ENCODE measurements around the gene ESYT3.
"Not testable (repeated sequence)": the region's sequence is repeated elsewhere in the genome, so short reads cannot be mapped to it uniquely, and the experiment has no call there.

DNA sequence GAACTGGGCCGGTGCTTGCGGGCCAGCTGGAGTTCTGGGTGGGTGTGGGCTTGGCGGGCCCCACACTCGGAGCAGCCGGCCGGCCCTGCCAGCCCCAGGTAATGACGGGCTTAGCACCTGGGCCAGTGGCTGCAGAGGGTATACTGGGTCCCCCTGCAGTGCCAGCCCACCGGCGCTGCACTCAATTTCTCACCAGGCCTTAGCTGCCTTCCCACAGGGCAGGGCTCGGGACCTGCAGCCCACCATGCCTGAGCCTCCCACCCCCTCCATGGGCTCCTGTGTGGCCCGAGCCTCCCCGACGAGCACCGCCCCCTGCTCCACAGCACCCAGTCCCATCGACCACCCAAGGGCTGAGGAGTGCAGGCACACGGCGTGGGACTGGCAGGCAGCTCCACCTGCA, 50.3 kb downstream of the ESYT3 start:
- TF ChIP-seq, protein P1, sequence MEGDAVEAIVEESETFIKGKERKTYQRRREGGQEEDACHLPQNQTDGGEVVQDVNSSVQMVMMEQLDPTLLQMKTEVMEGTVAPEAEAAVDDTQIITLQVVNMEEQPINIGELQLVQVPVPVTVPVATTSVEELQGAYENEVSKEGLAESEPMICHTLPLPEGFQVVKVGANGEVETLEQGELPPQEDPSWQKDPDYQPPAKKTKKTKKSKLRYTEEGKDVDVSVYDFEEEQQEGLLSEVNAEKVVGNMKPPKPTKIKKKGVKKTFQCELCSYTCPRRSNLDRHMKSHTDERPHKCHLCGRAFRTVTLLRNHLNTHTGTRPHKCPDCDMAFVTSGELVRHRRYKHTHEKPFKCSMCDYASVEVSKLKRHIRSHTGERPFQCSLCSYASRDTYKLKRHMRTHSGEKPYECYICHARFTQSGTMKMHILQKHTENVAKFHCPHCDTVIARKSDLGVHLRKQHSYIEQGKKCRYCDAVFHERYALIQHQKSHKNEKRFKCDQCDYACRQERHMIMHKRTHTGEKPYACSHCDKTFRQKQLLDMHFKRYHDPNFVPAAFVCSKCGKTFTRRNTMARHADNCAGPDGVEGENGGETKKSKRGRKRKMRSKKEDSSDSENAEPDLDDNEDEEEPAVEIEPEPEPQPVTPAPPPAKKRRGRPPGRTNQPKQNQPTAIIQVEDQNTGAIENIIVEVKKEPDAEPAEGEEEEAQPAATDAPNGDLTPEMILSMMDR (IDR thresholded peaks at IDR 0.05): not testable (repeated sequence)
- TF ChIP-seq POLR2A (IDR thresholded peaks at IDR 0.05): not testable (repeated sequence)

Measured in right lobe of liver (tissue), 4 donors.